ENCODE data around the gene PFKFB1.

DNA sequence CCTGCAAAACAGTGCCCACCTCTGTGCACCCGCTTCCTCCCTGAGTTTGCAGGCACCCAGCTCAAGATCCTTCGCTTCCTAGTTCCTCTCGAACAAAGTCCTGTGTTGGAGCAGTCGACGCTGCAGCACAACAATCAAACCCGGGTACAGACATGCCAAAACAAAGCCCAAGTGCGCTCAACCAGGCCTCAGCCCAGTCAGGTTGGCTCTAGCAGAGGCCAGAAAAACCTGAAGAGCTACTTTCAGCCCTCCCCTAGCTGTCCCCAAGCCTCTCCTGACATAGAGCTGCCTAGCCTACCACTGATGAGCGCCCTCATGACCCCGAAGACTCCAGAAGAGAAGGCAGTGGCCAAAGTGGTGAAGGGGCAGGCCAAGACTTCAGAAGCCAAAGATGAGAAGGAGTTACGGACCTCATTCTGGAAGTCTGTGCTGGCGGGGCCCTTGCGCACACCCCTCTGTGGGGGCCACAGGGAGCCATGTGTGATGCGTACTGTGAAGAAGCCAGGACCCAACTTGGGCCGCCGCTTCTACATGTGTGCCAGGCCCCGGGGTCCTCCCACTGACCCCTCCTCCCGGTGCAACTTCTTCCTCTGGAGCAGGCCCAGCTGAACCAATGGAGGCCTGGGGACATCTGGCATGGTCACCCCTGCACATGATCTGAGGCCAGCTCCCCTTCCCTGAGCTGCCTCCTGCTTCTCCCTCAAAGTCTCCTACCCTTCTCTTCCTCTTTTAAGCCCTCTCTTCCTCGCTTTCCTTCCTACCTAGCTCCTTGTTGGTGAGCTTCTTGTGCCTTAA lies 13.0 kb upstream of the PFKFB1 start:
- TF ChIP-seq CTCF (IDR thresholded peaks at IDR 0.05) (no peak), POLR2AphosphoS5 (IDR thresholded peaks at IDR 0.05) (no peak), POLR2A (IDR thresholded peaks at IDR 0.05) (no peak)
